Gastroesophageal sphincter (tissue), 3 donors: ENCODE results near the gene OLFM4.

ENCODE experiments used
- EP300 ChIP-seq: sonication (generic); formaldehyde crosslinking; IDR thresholded peaks from one replicate; pipeline ENCODE4 v1.6.1; 2017; ENCODE audit warnings: antibody characterized with exemption, mild to moderate bottlenecking
- POLR2A ChIP-seq, 2 donors: fragments of 450-650 bp; IDR thresholded peaks; one replicate each; pipeline ENCODE4 v1.6.1; 2017; ENCODE audit warnings: antibody characterized with exemption in 2 of 2, mild to moderate bottlenecking in 2 of 2, moderate library complexity in 1 of 2
- TF ChIP-seq, protein P1 (sequence below), 4 experiments: fragments of 200-600 bp in 2 of 4; fragments of 450-650 bp in 2 of 4; sonication (generic) in 1 of 4; IDR thresholded peaks; one replicate each; pipeline ENCODE4 v1.5.1; 2017 to 2019; ENCODE audit warnings: antibody characterized with exemption in 4 of 4, mild to moderate bottlenecking in 2 of 4, moderate library complexity in 2 of 4

DNA sequence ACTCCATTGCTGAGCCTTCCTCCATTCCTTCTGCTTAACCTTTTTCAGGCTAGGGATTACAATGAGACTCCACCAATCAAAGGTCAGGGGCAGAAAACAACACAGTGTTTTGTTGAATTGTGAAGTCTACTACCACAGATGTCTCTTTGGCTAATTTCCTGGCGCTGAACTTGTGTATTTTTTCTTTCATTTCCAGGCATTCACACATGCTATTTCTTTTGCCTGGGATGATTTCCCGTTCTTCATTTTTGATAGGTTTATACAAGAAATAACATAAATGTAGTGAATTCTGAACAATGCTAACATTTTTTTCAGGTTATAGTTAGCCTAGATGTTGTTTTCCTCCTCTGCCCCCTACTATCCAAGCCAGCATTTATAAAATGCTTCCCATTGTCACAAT lies 64.3 kb downstream of the OLFM4 start:
- TF ChIP-seq EP300 (no peak), POLR2A (IDR thresholded peaks at IDR 0.05) (no peak)
- TF ChIP-seq, protein P1, sequence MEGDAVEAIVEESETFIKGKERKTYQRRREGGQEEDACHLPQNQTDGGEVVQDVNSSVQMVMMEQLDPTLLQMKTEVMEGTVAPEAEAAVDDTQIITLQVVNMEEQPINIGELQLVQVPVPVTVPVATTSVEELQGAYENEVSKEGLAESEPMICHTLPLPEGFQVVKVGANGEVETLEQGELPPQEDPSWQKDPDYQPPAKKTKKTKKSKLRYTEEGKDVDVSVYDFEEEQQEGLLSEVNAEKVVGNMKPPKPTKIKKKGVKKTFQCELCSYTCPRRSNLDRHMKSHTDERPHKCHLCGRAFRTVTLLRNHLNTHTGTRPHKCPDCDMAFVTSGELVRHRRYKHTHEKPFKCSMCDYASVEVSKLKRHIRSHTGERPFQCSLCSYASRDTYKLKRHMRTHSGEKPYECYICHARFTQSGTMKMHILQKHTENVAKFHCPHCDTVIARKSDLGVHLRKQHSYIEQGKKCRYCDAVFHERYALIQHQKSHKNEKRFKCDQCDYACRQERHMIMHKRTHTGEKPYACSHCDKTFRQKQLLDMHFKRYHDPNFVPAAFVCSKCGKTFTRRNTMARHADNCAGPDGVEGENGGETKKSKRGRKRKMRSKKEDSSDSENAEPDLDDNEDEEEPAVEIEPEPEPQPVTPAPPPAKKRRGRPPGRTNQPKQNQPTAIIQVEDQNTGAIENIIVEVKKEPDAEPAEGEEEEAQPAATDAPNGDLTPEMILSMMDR (IDR thresholded peaks at IDR 0.05), result no peak
